Activated T-cell treated with anti-CD3 and anti-CD28 coated beads, Interleukin-2, amount 50 U/mL, for 72 hours (primary cell): ENCODE data around the gene PRKG2. TPM values are rescaled to one million over a fixed set of nuclear protein-coding genes. Genes with fewer than 3 reads are reported as not detected.
"Not testable (repeated sequence)": the region's sequence is repeated elsewhere in the genome, so short reads cannot be mapped to it uniquely, and the experiment has no call there.

ENCODE experiments used
- ATAC-seq, 2 donors: fragments of 150-1000 bp; cut with Tn5 transposase; replicated peaks in 1 of 2; 2 replicates each; pipeline ENCODE4 v1.10.0; 2021; ENCODE audit warnings: moderate library complexity in 2 of 2, mild to moderate bottlenecking in 1 of 2
- DNase-seq, 2 donors: peaks; one replicate each; pipeline ENCODE4 v3.0.0; 2021 to 2022; ENCODE audit warnings: mixed read lengths in 1 of 2
- H3K27ac Mint-ChIP-seq: one replicate; pipeline ENCODE4 v1.8.0; 2022; ENCODE audit warnings: mild to moderate bottlenecking, moderate library complexity, mixed read lengths
- H3K27me3 Mint-ChIP-seq: one replicate; pipeline ENCODE4 v1.8.0; 2022; ENCODE audit warnings: low read depth, mixed read lengths
- H3K36me3 Mint-ChIP-seq, 2 donors: one replicate each; pipeline ENCODE4 v1.8.0; 2022; ENCODE audit warnings: mixed read lengths in 2 of 2, mild to moderate bottlenecking in 1 of 2; ENCODE audit not compliant: insufficient read depth in 2 of 2
- H3K4me1 Mint-ChIP-seq: one replicate; pipeline ENCODE4 v1.8.0; 2022; ENCODE audit warnings: low read depth, mixed read lengths
- H3K4me3 Mint-ChIP-seq, 2 donors: one replicate each; pipeline ENCODE4 v1.8.0; 2022; ENCODE audit warnings: mild to moderate bottlenecking in 2 of 2, mixed read lengths in 2 of 2, moderate library complexity in 2 of 2
- H3K9me3 Mint-ChIP-seq, 2 donors: one replicate each; pipeline ENCODE4 v1.8.0; 2022; ENCODE audit warnings: mixed read lengths in 2 of 2
- total RNA-seq, 2 donors: library from RNA; stranded (reverse); gene quantifications; one replicate each; pipeline ENCODE4 v1.2.3, GENCODE V29; 2022

Gene PRKG2
- total RNA-seq, 2 donors from 2014 or later: 0.62 TPM; not detected in 1

DNA sequence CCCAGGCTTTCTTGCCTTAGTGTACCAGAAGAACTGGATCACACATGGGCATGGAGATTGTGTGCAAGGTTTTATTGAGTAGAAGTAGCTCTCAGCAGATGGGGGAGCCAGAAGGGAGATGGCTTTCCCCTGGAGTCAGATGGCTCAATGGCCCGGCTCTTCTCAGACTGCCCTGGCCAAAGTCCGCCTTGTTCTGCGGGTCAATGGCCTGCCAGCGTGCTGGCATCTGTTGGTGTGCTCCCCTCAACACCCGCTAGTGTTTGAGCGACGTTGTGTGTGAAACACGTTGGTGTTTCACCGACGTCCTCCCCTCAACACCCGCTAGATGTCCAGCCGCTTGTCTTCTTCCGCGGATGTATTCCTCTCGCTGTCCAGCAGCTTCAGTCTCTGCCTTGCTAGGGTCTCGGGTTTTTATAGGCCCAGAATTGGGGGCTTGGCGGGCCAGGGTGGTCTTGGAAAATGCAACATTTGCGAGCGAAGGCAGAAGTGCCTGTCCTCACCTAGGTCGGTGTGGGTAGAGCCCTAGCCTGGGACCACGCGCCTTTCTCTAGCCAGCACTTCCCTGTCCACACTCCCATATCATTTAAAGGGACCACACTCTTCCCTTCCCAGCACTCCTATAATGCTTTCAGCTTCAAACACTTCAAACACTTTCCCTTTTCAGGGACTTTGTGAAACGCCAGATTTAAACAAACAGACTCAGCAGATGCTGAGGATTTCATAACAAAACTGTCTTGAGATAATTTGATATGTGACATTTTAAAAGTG, 21.1 kb upstream of the PRKG2 start:
- no peak for DNase-seq
- H3K4me3 Mint-ChIP-seq: no peak overlapping the region
- no peak overlapping the region for H3K27ac Mint-ChIP-seq
- peaks cover 0 to 2% of the 10 kb centered on the region in 2 donors for H3K36me3 Mint-ChIP-seq
- H3K4me1 Mint-ChIP-seq: no peaks in the 10 kb centered on the region
- H3K27me3 Mint-ChIP-seq: no peaks in the 10 kb centered on the region
- H3K9me3 Mint-ChIP-seq: peaks cover 3 to 10% of the 10 kb centered on the region in 2 donors
- ATAC-seq: no peak

- DNase-seq (no peak), ATAC-seq (no peak)
- Mint-ChIP-seq H3K27me3 (no peaks in the 10 kb centered on the region), H3K36me3 (peaks cover 5 to 6% of the 10 kb centered on the region in 2 donors), H3K27ac (no peak overlapping the region), H3K9me3 (peaks cover 8 to 16% of the 10 kb centered on the region in 2 donors), H3K4me3 (no peak overlapping the region), H3K4me1 (no peaks in the 10 kb centered on the region)
Measured at GRCh38 chr4:81227968-81228367, 12.9 kb upstream of the PRKG2 start.

- no peak overlapping the region for H3K4me3 Mint-ChIP-seq
- peaks cover 8 to 13% of the 10 kb centered on the region in 2 donors for H3K9me3 Mint-ChIP-seq
- no peak overlapping the region for H3K27ac Mint-ChIP-seq
Measured at GRCh38 chr4:81227138-81227537, 12.1 kb upstream of the PRKG2 start.

GRCh38 chr4:81225252-81225651, 10.2 kb upstream of the PRKG2 start:
- Mint-ChIP-seq H3K4me1 (no peaks in the 10 kb centered on the region), H3K9me3 (peaks cover 0 to 1% of the 10 kb centered on the region in 2 donors), H3K27ac (no peak overlapping the region), H3K36me3 (peaks cover 0 to under 1% of the 10 kb centered on the region in 2 donors), H3K27me3 (peaks cover 6% of the 10 kb centered on the region), H3K4me3 (no peak overlapping the region)
- no peak for ATAC-seq
- no peak for DNase-seq

More at GRCh38 chr4:81227138-81227537, 12.1 kb upstream of the PRKG2 start:
- Mint-ChIP-seq H3K4me1 (no peaks in the 10 kb centered on the region), H3K36me3 (peaks cover 5% of the 10 kb centered on the region in 2 donors), H3K27me3 (no peaks in the 10 kb centered on the region)
- DNase-seq (no peak), ATAC-seq (no peak)

- ATAC-seq, H3K4me1 Mint-ChIP-seq, DNase-seq, H3K36me3 Mint-ChIP-seq, H3K27ac Mint-ChIP-seq, H3K4me3 Mint-ChIP-seq, H3K9me3 Mint-ChIP-seq: not testable (repeated sequence)
- H3K27me3 Mint-ChIP-seq: peaks cover 14% of the 10 kb centered on the region
Measured at GRCh38 chr4:81222082-81222472, 7.1 kb upstream of the PRKG2 start.

GRCh38 chr4:81221303-81222081, 6.5 kb upstream of the PRKG2 start:
- Mint-ChIP-seq H3K4me1 (no peaks in the 10 kb centered on the region), H3K4me3 (no peak overlapping the region), H3K9me3 (no peaks in the 10 kb centered on the region), H3K27me3 (peaks cover 14% of the 10 kb centered on the region), H3K36me3 (no peaks in the 10 kb centered on the region), H3K27ac (no peak overlapping the region)
- ATAC-seq (no peak), DNase-seq (no peak)

GRCh38 chr4:81220271-81220670, 5.2 kb upstream of the PRKG2 start:
- Mint-ChIP-seq H3K4me1 (no peaks in the 10 kb centered on the region), H3K9me3 (no peaks in the 10 kb centered on the region), H3K36me3 (no peaks in the 10 kb centered on the region), H3K27ac (no peak overlapping the region), H3K4me3 (no peak overlapping the region), H3K27me3 (peaks cover 25% of the 10 kb centered on the region)
- ATAC-seq (no peak), DNase-seq (no peak)

GRCh38 chr4:81218206-81218605, 3.2 kb upstream of the PRKG2 start:
- H3K9me3 Mint-ChIP-seq: no peaks in the 10 kb centered on the region

GRCh38 chr4:81217779-81218178, 2.8 kb upstream of the PRKG2 start:
- Mint-ChIP-seq H3K27ac (no peak overlapping the region), H3K4me1 (peaks cover 6% of the 10 kb centered on the region), H3K4me3 (no peak overlapping the region), H3K9me3 (no peaks in the 10 kb centered on the region), H3K27me3 (peaks cover 32% of the 10 kb centered on the region), H3K36me3 (no peaks in the 10 kb centered on the region)
- ATAC-seq: no peak
- DNase-seq: no peak

More at GRCh38 chr4:81218206-81218605, 3.2 kb upstream of the PRKG2 start:
- H3K27ac Mint-ChIP-seq: no peak overlapping the region
- no peaks in the 10 kb centered on the region for H3K36me3 Mint-ChIP-seq
- H3K4me1 Mint-ChIP-seq: peaks cover 6% of the 10 kb centered on the region
- H3K27me3 Mint-ChIP-seq: peaks cover 32% of the 10 kb centered on the region
- ATAC-seq (no peak), DNase-seq (no peak)
- H3K4me3 Mint-ChIP-seq: no peak overlapping the region

DNA sequence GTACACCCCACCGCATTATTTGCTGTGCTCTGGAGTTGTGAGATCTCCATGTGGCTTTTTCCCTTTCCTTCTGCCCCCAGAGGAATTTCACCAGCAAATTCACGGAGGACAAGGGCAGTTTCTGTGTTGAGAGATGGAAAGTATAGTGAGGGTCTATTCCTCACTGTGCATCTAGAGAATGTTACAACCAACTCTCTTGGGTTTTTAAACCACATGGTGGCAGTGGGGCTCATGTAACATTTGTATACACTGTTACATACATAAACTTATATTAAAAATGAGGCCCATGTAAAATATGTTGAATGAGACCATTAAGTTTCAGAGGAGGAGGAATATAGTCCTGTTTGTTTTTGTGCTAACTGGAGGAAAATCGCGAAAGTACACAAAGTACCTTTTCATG, 909 bp upstream of the PRKG2 start:
- Mint-ChIP-seq H3K36me3 (no peaks in the 10 kb centered on the region), H3K27me3 (peaks cover 35% of the 10 kb centered on the region), H3K9me3 (no peaks in the 10 kb centered on the region), H3K4me1 (peaks cover 6% of the 10 kb centered on the region), H3K27ac (no peak overlapping the region), H3K4me3 (peak overlapping the region; percentile 53 to 66)
- no peak for ATAC-seq
- no peak for DNase-seq

GRCh38 chr4:81214144-81214880, 710 bp downstream of the PRKG2 start:
- H3K9me3 Mint-ChIP-seq: peaks cover under 1 to 2% of the 10 kb centered on the region in 2 donors
- H3K4me3 Mint-ChIP-seq: no peak overlapping the region
- peaks cover 0 to 2% of the 10 kb centered on the region in 2 donors for H3K36me3 Mint-ChIP-seq
- DNase-seq (peak; percentile 1), ATAC-seq (peak; percentile 52 to 56)
- peaks cover 50% of the 10 kb centered on the region for H3K27me3 Mint-ChIP-seq
- H3K27ac Mint-ChIP-seq: no peak overlapping the region
- peaks cover 6% of the 10 kb centered on the region for H3K4me1 Mint-ChIP-seq

GRCh38 chr4:81213671-81214070, 1.4 kb downstream of the PRKG2 start:
- Mint-ChIP-seq H3K36me3 (peaks cover 0 to 2% of the 10 kb centered on the region in 2 donors), H3K4me3 (no peak overlapping the region), H3K27ac (no peak overlapping the region), H3K27me3 (peaks cover 51% of the 10 kb centered on the region), H3K9me3 (peaks cover 1 to 4% of the 10 kb centered on the region in 2 donors), H3K4me1 (peaks cover 6% of the 10 kb centered on the region)
- ATAC-seq (no peak), DNase-seq (no peak)

- peaks cover 1 to 4% of the 10 kb centered on the region in 2 donors for H3K9me3 Mint-ChIP-seq
Measured at GRCh38 chr4:81211956-81212355, 3.1 kb downstream of the PRKG2 start.

More at GRCh38 chr4:81211956-81212355, 3.1 kb downstream of the PRKG2 start:
- Mint-ChIP-seq H3K4me1 (peaks cover 6% of the 10 kb centered on the region), H3K36me3 (peaks cover 0 to 2% of the 10 kb centered on the region in 2 donors), H3K27ac (no peak overlapping the region), H3K4me3 (no peak overlapping the region), H3K27me3 (peaks cover 46% of the 10 kb centered on the region)
- DNase-seq (no peak), ATAC-seq (no peak)
